GM19025 (cell line): ENCODE results near the gene TRPC3.

Experiments
- ATAC-seq: cut with Tn5 transposase; IDR thresholded peaks from one replicate; pipeline ENCODE4 v1.9.1; 2021; ENCODE audit warnings: mild to moderate bottlenecking, low read depth, moderate library complexity; ENCODE audit not compliant: unreplicated experiment

The TRPC3 gene

DNA sequence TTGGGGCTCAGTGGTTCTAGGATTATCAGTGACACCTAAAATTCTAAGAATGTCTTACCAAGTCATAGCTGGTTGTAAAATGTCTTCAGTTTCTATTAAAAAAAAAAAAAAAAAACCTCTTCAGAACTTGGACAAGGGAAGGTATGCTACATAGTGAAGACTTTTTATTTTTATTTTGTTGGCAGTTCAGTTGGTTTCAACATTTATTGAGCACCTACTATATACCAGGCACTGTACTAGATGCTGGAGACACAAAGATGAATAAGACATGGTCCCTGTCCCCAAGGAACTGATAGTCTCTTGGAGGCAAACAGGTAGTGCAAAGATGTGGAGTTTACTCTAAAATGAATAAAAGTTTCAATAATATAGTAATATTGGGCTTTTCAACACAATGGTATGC is 72.7 kb downstream of the TRPC3 start:
- no peak for ATAC-seq

DNA sequence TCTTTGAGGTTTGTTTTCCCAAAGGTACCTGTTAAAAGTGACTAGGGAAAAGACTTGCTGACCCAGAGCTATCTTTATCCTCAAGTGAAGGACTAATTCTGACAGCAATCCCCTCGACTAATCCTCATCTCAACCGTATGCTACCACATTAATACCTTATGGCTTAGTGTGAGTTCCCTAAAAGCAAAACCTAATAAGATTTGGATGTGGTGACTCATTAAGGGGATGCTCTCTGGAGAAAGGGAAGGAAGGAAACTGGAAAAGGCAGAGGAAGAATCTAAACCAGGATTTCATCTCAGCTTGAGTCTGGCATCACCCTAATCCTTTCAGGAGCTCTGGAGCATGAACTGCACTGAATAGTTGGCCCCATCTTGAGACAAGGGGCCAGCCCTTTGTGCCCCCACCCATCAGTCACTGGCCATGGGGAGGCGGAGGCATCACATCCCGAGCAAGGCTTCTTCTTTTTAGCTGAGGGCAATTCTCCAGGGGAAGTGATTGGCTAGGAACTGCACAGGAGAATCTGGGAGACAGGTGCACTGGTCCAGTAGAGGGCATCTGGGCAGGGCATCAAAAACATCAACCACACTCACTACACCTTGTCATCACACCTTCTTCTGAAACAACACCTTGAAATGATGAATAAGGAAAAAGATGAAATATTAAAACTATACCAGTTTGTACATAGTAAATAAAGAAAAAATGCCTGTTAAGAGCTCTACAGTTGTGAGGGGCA is 74.7 kb downstream of the TRPC3 start:
- ATAC-seq: no peak

DNA sequence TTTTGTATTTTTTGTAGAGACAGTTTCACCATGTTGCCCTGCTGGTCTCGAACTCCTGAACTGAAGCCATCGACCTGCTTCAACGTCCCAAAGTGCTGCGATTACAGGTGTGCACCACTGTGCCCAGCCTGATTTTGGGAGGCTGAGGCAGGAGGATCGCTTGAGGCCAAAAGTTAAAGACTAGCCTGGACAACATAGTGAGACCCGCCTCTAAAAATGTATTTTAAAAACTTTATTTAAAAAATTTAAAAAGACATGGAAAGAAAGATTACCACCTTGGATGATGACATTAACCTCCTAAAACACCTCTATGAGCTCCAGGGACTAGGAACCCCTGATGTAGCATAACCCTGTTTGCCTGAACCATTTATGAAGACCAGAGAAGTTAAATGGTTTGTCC is 75.8 kb downstream of the TRPC3 start:
- no peak for ATAC-seq

DNA sequence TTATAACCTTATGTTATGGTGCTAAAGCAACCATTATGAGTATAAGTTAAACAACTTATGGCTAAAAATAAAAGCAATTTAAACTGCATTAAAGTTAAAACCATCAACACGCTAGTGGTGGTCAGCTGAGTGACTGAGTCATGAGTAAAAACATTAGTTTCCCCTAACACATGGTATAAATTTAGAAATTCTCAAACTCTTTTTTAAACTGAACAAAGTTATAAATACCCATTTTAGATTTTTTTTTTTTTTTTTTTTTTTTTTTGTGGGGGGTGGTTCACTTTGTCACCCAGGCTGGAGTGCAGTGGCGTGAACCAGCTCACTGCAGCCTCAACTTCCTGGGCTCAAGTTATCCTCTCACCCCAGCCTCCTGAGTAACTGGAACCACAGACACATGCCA is 76.2 kb downstream of the TRPC3 start:
- no peak for ATAC-seq

DNA sequence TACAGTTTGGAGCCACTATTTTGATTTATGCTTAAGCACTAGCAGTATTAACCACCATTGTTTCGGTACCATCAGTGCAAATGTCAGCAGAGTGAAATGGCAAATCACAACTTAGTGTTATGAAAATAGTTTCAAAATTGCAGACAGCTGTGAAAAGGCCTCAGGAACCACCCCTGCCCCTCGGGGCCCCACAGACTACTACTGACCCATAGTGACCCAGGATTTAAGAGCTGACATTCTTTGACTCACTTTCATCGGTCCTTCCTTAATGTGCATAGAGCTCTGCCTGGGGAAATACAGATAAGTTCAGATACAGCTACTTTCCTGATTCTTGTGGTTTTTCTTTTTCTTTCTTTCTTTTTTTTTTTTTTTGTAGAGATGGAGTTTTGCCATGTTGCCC is 78.3 kb downstream of the TRPC3 start:
- no peak for ATAC-seq

DNA sequence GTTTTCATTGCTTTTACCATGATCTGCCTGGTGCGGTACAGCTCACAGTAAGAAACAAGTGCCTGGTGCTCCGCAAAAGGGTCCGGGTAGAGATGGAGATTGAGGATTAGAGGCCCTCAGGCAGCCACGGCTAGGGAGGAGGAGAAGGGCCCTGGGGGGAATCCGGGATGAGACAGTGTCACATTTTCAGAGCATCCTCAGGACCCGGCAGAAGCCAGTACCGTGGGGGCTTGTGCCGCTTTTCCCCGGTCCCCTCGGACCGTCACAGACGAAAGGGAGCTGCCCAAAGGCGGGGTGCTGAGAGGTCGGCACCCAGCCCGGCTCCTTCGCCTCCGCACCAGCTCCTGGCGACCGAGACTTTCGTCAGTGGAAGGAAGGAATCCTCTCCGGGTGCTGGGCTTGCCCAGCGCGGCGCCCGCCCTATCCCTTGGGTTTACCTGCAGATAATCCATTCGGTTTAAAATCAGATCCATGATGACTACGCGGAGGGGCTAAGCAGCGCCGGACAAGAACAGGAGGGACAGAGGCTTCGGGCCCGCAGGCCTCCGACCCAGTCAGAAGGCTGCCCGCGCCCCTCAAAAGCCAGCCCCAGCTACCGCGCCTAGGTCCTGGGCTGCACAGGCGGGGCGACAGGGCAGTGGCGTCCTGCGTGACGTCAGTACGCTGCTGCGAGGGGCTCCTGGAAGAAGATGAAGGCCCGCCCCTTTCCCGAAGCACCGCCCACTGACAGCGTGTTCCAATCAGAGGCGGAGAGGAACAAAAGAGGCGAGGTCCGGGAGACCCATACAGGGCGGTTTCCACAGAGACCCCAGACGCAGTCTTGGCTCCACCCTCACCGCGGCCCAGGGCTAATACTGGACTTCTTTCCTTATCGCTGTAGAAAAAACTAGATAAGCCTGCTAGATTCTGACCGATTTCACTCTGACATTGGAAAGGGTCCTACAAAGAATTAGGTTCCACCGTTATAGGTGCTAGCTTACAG is 81.7 kb downstream of the TRPC3 start, which contains the start of gene BBS7:
BBS7 (minus strand) TSS at position 634 of the 982 bp plus-strand sequence; CDS start at position 473, 161 bp downstream.
- peak; percentile 100 for ATAC-seq

DNA sequence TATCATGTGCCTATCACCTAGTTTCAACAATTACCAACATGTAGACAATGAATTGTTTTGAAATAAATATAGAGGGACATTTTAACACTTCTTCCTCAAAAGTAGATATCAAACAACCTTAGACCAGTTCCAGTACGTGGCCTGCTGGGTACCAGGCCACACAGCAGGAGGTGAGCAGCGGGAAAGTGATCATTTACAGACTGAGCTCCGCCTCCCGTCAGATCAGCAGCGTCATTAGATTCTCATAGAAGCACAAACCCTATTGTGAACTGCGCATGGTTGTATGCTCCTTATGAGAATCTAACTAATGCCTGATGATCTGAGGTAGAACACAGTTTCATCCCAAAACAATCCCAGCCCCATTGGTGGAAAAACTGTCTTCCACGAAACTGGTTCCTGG is 88.1 kb downstream of the TRPC3 start:
- ATAC-seq: no peak

DNA sequence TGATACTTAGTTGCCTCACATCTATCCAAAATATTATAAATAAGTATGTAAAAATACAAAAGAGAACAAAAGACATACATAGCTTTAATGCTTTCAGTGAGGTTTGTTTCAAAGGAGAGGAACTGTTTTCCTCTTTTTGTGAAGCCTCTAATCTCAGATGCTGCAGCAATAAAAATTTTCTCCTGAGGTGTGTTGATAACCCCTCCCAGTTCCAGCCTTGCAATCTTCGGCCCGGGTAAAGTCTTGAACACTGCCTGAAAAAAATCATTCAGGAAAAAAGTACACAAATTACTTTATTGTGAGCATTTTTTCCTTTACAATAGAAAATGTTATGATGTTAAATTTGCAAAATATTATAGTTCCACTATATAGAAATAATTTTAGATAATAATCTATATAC is 90.4 kb downstream of the TRPC3 start:
- ATAC-seq: no peak

DNA sequence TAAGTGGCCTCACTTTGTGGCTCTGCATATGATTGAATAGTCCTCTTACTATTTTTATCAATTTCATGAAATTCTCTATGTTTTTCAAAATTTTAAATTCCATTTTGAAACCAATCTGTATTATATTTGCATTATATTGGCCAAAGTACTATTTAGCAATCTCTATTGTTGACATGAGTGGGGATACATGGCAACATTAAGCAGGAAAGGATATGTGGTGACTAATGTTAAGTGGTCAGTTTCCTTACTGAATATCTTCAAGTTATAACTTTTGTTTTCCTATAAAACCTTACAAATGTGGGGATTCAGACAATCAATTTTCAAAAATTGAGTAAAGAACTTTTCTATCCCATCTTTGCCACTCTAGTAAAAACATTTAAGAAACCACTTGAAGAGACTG is 91.7 kb downstream of the TRPC3 start:
- no peak for ATAC-seq

DNA sequence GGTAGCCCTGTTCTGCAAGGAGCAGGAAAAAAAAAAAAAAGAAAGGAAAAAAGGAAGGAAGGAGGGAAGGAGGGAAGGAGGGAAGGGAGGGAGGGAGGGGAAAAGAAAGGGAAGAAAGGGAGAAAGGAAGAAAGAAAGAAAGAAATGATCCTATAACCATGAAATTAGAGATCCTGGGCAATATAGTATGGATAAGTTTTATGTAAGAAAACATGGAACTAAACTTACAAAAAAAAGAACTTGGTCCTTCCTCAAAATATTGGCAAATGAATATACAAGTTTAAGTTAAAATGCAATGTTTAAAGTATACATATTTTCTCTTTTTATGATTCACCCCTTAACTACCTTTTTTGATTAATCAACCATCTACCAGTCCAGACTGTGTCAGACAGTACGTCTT is 100.5 kb downstream of the TRPC3 start:
- no peak for ATAC-seq

DNA sequence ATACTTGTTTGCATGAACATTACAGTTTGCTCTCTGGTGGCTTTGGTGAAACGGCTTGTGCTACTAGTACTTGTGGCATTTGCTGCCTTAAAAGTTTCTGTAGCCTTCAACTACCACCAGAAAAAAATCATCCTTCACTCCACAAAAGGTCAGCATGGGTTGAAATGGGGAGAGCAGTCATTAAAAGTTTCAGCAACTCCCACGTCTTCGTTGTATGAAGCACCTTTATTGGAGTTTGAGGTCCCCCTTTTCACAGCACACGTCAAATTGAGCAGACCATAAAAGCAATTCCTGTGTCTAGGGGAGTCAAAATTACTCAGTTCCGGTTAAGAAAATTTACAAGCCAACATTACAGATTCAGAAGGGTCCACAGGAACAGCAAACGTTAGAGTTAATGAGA is 105.2 kb downstream of the TRPC3 start:
- no peak for ATAC-seq

DNA sequence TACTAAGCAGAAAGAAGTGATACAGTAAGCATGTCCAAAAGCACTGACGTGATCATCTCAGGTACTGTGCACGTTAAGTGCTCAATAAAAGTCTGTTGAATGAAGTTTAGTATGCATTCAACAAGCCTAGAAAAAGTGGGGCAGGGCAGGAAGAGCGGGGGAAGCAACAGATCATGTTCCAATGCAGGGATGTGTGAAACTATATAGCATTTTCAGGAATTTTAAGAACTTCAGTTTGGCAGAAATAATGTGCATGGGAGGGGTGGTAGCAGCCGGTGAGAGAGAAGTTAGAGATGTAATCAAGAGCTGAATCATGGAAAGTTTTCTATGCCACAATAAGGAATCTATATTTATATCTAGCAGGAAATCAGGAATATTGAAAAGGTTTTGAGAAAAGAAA is 109.0 kb downstream of the TRPC3 start:
- ATAC-seq: no peak

DNA sequence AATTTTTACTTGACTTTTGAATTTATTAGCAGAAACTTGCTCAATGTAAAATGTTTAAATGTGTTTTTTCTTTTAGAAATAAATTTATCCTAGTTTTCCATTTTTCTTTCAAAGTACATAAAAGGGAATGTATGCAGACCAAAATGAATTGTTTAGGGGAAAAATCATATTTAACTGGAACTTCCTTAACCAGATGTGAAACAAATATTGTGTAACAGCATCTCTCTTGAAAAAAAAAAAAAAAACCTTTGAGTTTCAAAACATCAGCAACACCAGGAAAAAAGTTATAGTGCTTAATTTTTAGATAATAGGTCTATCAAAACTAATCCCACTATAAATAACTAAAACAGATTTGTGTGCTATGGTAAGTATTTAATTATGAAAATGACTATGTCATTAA is 113.7 kb downstream of the TRPC3 start:
- ATAC-seq: no peak

DNA sequence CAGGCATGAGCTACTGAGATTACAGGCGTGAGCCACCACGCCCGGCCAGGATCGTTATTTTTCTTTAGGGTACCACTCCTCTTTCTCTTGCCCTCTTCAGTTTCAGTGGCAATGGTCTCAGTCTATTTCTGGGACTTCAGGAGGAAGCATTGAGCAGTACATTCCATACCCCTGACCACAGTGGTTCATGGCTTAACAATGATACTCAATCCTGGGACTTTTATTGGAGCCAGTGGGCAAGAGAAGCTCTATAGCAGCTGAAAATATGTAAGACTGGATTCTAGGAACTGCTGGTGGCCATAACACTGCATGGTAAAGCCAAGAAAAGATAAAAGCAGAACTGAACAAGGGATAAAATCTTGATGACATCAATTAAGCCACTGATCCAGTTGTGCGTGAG is 122.3 kb downstream of the TRPC3 start:
- ATAC-seq: no peak
